A673 (cell line): ENCODE measurements around the gene CHERP. TPM values are rescaled to one million over a fixed set of nuclear protein-coding genes. Genes with fewer than 3 reads are reported as not detected.

ENCODE experiments used
- BruUV-seq: library from RNA; stranded (reverse); fragments of 400-500 nt; replicated peaks from 2 replicates; lab custom pipeline; 2021; lab: Mats Ljungman, UMichigan
- CTCF ChIA-PET: fragments of 300-600 bp; sonication (Branson Sonifier 250); formaldehyde crosslinking; loops from one replicate; lab custom pipeline; 2022; ENCODE audit warnings: antibody characterized with exemption; lab: Charles Lee
- POLR2A ChIA-PET: fragments of 300-600 bp; sonication (Branson Sonifier 250); formaldehyde crosslinking; loops from one replicate; lab custom pipeline; 2022; ENCODE audit warnings: antibody characterized with exemption; ENCODE audit not compliant: low non-redundant PET; lab: Charles Lee
- DNase-seq: peaks from one replicate; pipeline ENCODE4 v3.0.0-alpha.2; 2015; ENCODE audit warnings: low spot score
- H3K27ac ChIP-seq: fragments of 200-600 bp; sonication (generic); 2 replicates; pipeline ENCODE4 v1.5.1; 2016; ENCODE audit warnings: mixed run types, low read depth, mild to moderate bottlenecking, mixed read lengths, antibody characterized with exemption, low read length; ENCODE audit not compliant: poor library complexity, severe bottlenecking
- H3K27me3 ChIP-seq: fragments of 200-600 bp; sonication (generic); replicated peaks from 2 replicates; pipeline ENCODE4 v1.6.1; 2017; ENCODE audit warnings: mixed run types, low read depth, mild to moderate bottlenecking, mixed read lengths, antibody characterized with exemption, low read length; ENCODE audit not compliant: insufficient read depth, poor library complexity
- H3K36me3 ChIP-seq: fragments of 200-600 bp; sonication (generic); 2 replicates; pipeline ENCODE4 v1.6.1; 2016; ENCODE audit warnings: mixed run types, mild to moderate bottlenecking, mixed read lengths, antibody characterized with exemption, low read length; ENCODE audit not compliant: insufficient read depth, poor library complexity, severe bottlenecking
- H3K4me1 ChIP-seq: fragments of 200-600 bp; sonication (generic); 2 replicates; pipeline ENCODE4 v1.6.1; 2017; ENCODE audit warnings: mixed run types, mild to moderate bottlenecking, mixed read lengths, antibody characterized with exemption, low read length; ENCODE audit not compliant: insufficient read depth, poor library complexity, severe bottlenecking
- H3K4me3 ChIP-seq: fragments of 200-600 bp; sonication (generic); 2 replicates; pipeline ENCODE4 v1.5.1; 2016; ENCODE audit warnings: low read depth, mixed run types, mild to moderate bottlenecking, mixed read lengths, low read length; ENCODE audit not compliant: poor library complexity, severe bottlenecking
- H3K9me3 ChIP-seq: fragments of 200-600 bp; sonication (generic); 2 replicates; pipeline ENCODE4 v1.6.1; 2016; ENCODE audit warnings: mixed run types, low read depth, mild to moderate bottlenecking, mixed read lengths, antibody characterized with exemption, low read length; ENCODE audit not compliant: poor library complexity, severe bottlenecking
- CTCF ChIP-seq: fragments of 300-800, 200-600 bp; sonication (generic); conservative IDR thresholded peaks from 2 replicates; pipeline ENCODE4 v1.5.1; 2017; ENCODE audit warnings: low read depth, mild to moderate bottlenecking, antibody characterized with exemption, low read length, moderate library complexity, mixed read lengths
- EZH2 ChIP-seq: fragments of 200-600 bp; sonication (generic); IDR thresholded peaks from 2 replicates; pipeline ENCODE4 v1.6.1; 2017; ENCODE audit warnings: borderline replicate concordance, low read depth, mild to moderate bottlenecking, mixed read lengths, antibody characterized with exemption, low read length; ENCODE audit not compliant: poor library complexity, severe bottlenecking
- intact Hi-C: fragments of 100-400 bp; cut with micrococcal nuclease; formaldehyde crosslinking; loops from one replicate; pipeline ENCODE4 v1.10.0; 2022; ENCODE audit not compliant: unreplicated experiment
- total RNA-seq: library from RNA; stranded (reverse); gene quantifications from 2 replicates; pipeline ENCODE4 v1.2.3, GENCODE V29; 2021

CHERP gene
- total RNA-seq, 1 experiment from 2014 or later: 98.4 TPM

- no peaks in the 10 kb centered on the region for H3K9me3 ChIP-seq
- H3K4me1 ChIP-seq: peaks cover 35% of the 10 kb centered on the region
- no TSS peak for BruUV-seq
- no peak for TF ChIP-seq CTCF
- TF ChIP-seq EZH2: no peak
- peaks cover 10% of the 10 kb centered on the region for H3K36me3 ChIP-seq
- no peak overlapping the region for H3K4me3 ChIP-seq
- intact Hi-C loops: no loop called here
- no peak for DNase-seq
- no peaks in the 10 kb centered on the region for H3K27me3 ChIP-seq
- ChIA-PET POLR2A (no interaction called here), CTCF (no interaction called here)
- H3K27ac ChIP-seq: peak overlapping the region; percentile 40
Measured at GRCh38 chr19:16581971-16582343, 39.7 kb upstream of the CHERP start.

GRCh38 chr19:16581145-16581970 lies 39.1 kb upstream of the CHERP start:
- DNase-seq: no peak
- Histone ChIP-seq H3K27me3 (no peaks in the 10 kb centered on the region), H3K27ac (peak overlapping the region; percentile 40), H3K4me1 (peaks cover 29% of the 10 kb centered on the region), H3K36me3 (peaks cover 11% of the 10 kb centered on the region), H3K4me3 (no peak overlapping the region), H3K9me3 (no peaks in the 10 kb centered on the region)
- BruUV-seq: no TSS peak
- POLR2A ChIA-PET: no interaction called here
- intact Hi-C loops: no loop called here
- CTCF ChIA-PET: no interaction called here
- no peak for TF ChIP-seq EZH2
- no peak for TF ChIP-seq CTCF

GRCh38 chr19:16579381-16579780 lies 37.1 kb upstream of the CHERP start:
- peaks cover 31% of the 10 kb centered on the region for H3K36me3 ChIP-seq
- no peak overlapping the region for H3K4me3 ChIP-seq
- no peaks in the 10 kb centered on the region for H3K27me3 ChIP-seq
- ChIA-PET POLR2A (no interaction called here), CTCF (no interaction called here)
- TF ChIP-seq CTCF (no peak), EZH2 (no peak)
- no peaks in the 10 kb centered on the region for H3K9me3 ChIP-seq
- intact Hi-C loops: no loop called here
- H3K27ac ChIP-seq: peak overlapping the region; percentile 37
- no peak for DNase-seq
- peaks cover 14% of the 10 kb centered on the region for H3K4me1 ChIP-seq
- BruUV-seq: no TSS peak
